K562 (cell line): ENCODE results near the gene ARID3A. TPM values are rescaled to one million over a fixed set of nuclear protein-coding genes. Genes with fewer than 3 reads are reported as not detected.

ENCODE experiments used
- ATF2 ChIP-seq: sonication (generic); formaldehyde crosslinking; IDR thresholded peaks from 2 replicates; pipeline ENCODE4 v1.8.1; 2022; ENCODE audit warnings: missing genetic modification reagents
- CBX2 ChIP-seq: fragments of 200-600 bp; sonication (generic); IDR thresholded peaks from one replicate; pipeline ENCODE4 v1.6.1; 2012; ENCODE audit warnings: mild to moderate bottlenecking, low read length, inconsistent platforms; ENCODE audit not compliant: insufficient read depth, poor library complexity, severe bottlenecking
- CGGBP1 ChIP-seq: fragments of 250-450 bp; sonication (Bioruptor Pico); IDR thresholded peaks from 2 replicates; pipeline ENCODE4 v1.9.0; 2021; ENCODE audit warnings: mild to moderate bottlenecking
- CREB3 ChIP-seq: fragments of 450-650 bp; conservative IDR thresholded peaks from 2 replicates; pipeline ENCODE4 v1.6.1; 2016; ENCODE audit warnings: missing genetic modification characterization, low read depth, mild to moderate bottlenecking, missing compliant biosample characterization, moderate library complexity
- ESRRA ChIP-seq: fragments of 450-650 bp; IDR thresholded peaks from 2 replicates; pipeline ENCODE4 v1.6.1; 2014; ENCODE audit warnings: low read depth, mild to moderate bottlenecking, moderate library complexity, borderline replicate concordance
- GATAD2A ChIP-seq: fragments of 450-650 bp; IDR thresholded peaks from 2 replicates; pipeline ENCODE4 v1.6.1; 2017
- PCBP1 ChIP-seq: fragments of 200-400 bp; formaldehyde crosslinking; IDR thresholded peaks from 2 replicates; pipeline ENCODE4 v1.6.1; 2018; ENCODE audit warnings: mild to moderate bottlenecking, low read depth, low read length; ENCODE audit not compliant: poor library complexity, severe bottlenecking
- POLR2A ChIP-seq: fragments of 450-650 bp; conservative IDR thresholded peaks from 2 replicates; pipeline ENCODE4 v1.6.1; 2016
- POLR2AphosphoS5 ChIP-seq: IDR thresholded peaks from 2 replicates; pipeline ENCODE4 v1.6.1; 2011; ENCODE audit warnings: mild to moderate bottlenecking, low read depth, low read length, moderate library complexity; ENCODE audit not compliant: control insufficient read depth, insufficient read depth
- SIX5 ChIP-seq, 2 experiments: IDR thresholded peaks; 2 replicates each; pipeline ENCODE4 v1.6.1; 2011; ENCODE audit warnings: low read length in 2 of 2, borderline replicate concordance in 1 of 2, low read depth in 1 of 2, mild to moderate bottlenecking in 1 of 2, moderate library complexity in 1 of 2; ENCODE audit not compliant: insufficient read depth in 1 of 2
- SUPT5H ChIP-seq: fragments of 450-650 bp; IDR thresholded peaks from 2 replicates; pipeline ENCODE4 v1.6.1; 2016
- USF1 ChIP-seq: sonication (generic); formaldehyde crosslinking; IDR thresholded peaks from 2 replicates; pipeline ENCODE4 v1.9.0; 2022; ENCODE audit warnings: mild to moderate bottlenecking, missing genetic modification reagents
- ZBTB11 ChIP-seq, 3 experiments: fragments of 200-800 bp in 1 of 3; fragments of 250-450 bp in 1 of 3; fragments of 450-650 bp in 1 of 3; sonication (Bioruptor Pico) in 1 of 3; sonication (Bioruptor generic) in 1 of 3; formaldehyde crosslinking in 1 of 3; IDR thresholded peaks; 2 replicates each; pipeline versions ENCODE4 v1.6.1 to v1.8.0; 2016 to 2022; ENCODE audit warnings: mild to moderate bottlenecking in 2 of 3, missing genetic modification characterization in 2 of 3, missing compliant biosample characterization in 1 of 3, moderate library complexity in 1 of 3
- ZBTB2 ChIP-seq: fragments of 450-650 bp; IDR thresholded peaks from 2 replicates; pipeline ENCODE4 v1.6.1; 2016; ENCODE audit warnings: antibody characterized with exemption
- ZKSCAN3 ChIP-seq: fragments of 250-450 bp; sonication (Bioruptor Pico); IDR thresholded peaks from 2 replicates; pipeline ENCODE4 v1.4.0; 2020
- ZNF175 ChIP-seq: fragments of 200-800 bp; sonication (Bioruptor generic); IDR thresholded peaks from 2 replicates; pipeline ENCODE4 v1.6.1; 2016; ENCODE audit warnings: low read depth, mild to moderate bottlenecking, missing genetic modification characterization, missing compliant biosample characterization
- ZNF197 ChIP-seq: fragments of 200-800 bp; sonication (Bioruptor generic); IDR thresholded peaks from 2 replicates; pipeline ENCODE4 v1.6.1; 2016; ENCODE audit warnings: low read depth, missing genetic modification characterization, missing compliant biosample characterization
- ZNF655 ChIP-seq: fragments of 250-450 bp; sonication (Bioruptor Pico); IDR thresholded peaks from 2 replicates; pipeline ENCODE4 v1.5.0; 2021
- polyA plus RNA-seq, 8 experiments: library from polyadenylated mRNA; depleted of rRNA in 4 of 8; stranded (reverse) in 5 of 8; unstranded in 3 of 8; fragments of >200 nt; fragmentation: Nextera tagmentation in 2 of 8; fragmentation: Illumina TruSeq in 1 of 8; extraction: Ambion mirVana in 2 of 8; extraction: Trizol in 1 of 8; gene quantifications; 2 replicates each; pipeline versions ENCODE4 v1.2.1 to v1.2.3, GENCODE V29; 2011 to 2014; ENCODE audit warnings: inconsistent platforms in 1 of 8, missing spikeins in 1 of 8
- total RNA-seq, 7 experiments: library from RNA; depleted of rRNA in 6 of 7; stranded (reverse); fragments of >200 nt in 6 of 7; fragmentation: Illumina TruSeq in 2 of 7; extraction: Trizol in 2 of 7; gene quantifications; 2 replicates each; pipeline versions ENCODE4 v1.2.1 to v1.2.3, GENCODE V29; 2011 to 2021; ENCODE audit warnings: low replicate concordance in 1 of 7

ARID3A gene
- total and polyA plus RNA-seq, 9 of the 15 experiments (the other 6 are each of a cell fraction or from before 2014, with no cell fraction given), result 1.4 to 118 (median 31.2) TPM

GRCh38 chr19:1013218-1013617 is 87.4 kb downstream of the ARID3A start (continued):
- TF ChIP-seq ZBTB11 (CRISPR knock-in tag; IDR thresholded peaks at IDR 0.05), result no peak
- TF ChIP-seq ZNF197 (CRISPR knock-in tag), result no peak
- TF ChIP-seq GATAD2A, result no peak
- 0 out of 2 replicates have a peak, but pooled peaks have one; percentile 3 for TF ChIP-seq SUPT5H
- TF ChIP-seq ZNF175 (CRISPR knock-in tag), result no peak
- TF ChIP-seq ESRRA, result no peak
- no peak for TF ChIP-seq POLR2AphosphoS5
- TF ChIP-seq PCBP1, result no peak
- TF ChIP-seq SIX5 (IDR thresholded peaks at IDR 0.05; ENCODE audit: borderline replicate concordance in 1 of 2, insufficient read depth in 1 of 2, low read depth in 1 of 2, low read length in 2 of 2), result no peak
- no peak for TF ChIP-seq ZKSCAN3
- TF ChIP-seq CBX2, result no peak
- no peak for TF ChIP-seq ZBTB2
- TF ChIP-seq USF1 (CRISPR knock-in tag), result no peak
- TF ChIP-seq POLR2A, result 0 out of 2 replicates have a peak, but pooled peaks have one; percentile 15
- TF ChIP-seq CREB3, result no peak
- no peak for TF ChIP-seq CGGBP1 (CRISPR knock-in tag)
- no peak for TF ChIP-seq ZNF655 (CRISPR knock-in tag)
- no peak for TF ChIP-seq ATF2 (CRISPR knock-in tag)
